A549 (cell line): ENCODE data around the gene WDR18. TPM values are rescaled to one million over a fixed set of nuclear protein-coding genes. Genes with fewer than 3 reads are reported as not detected.

Experiments used
- ATAC-seq, 2 experiments: fragments of 200-7000 bp in 1 of 2; fragments of >200 bp in 1 of 2; cut with Nextera tagmentation in 1 of 2; cut with Tn5 transposase in 1 of 2; 3 replicates each; pipeline versions ENCODE4 v1.8.0 to v1.9.1; 2018 to 2020; ENCODE audit warnings: mild to moderate bottlenecking in 1 of 2, moderate library complexity in 1 of 2
- CTCF ChIA-PET: fragments of 300-600 bp; sonication (Branson Sonifier 250); formaldehyde crosslinking; extraction: SDS; loops from one replicate; lab custom pipeline; 2021; ENCODE audit warnings: antibody characterized with exemption, inconsistent platforms; lab: Yijun Ruan, JAX
- POLR2A ChIA-PET: fragments of 350-600 bp; formaldehyde crosslinking; extraction: SDS; loops from one replicate; lab custom pipeline; 2021; ENCODE audit warnings: antibody characterized with exemption, inconsistent platforms; lab: Yijun Ruan, JAX
- DNase-seq, 2 experiments: peaks; one replicate each; pipeline versions ENCODE4 v3.0.0 to v3.0.0-alpha.2; 2011 to 2016; ENCODE audit warnings: low read depth in 1 of 2, low spot score in 1 of 2
- FAIRE-seq: peaks from 2 replicates; lab custom pipeline; 2011; peaks lifted over from hg19 to GRCh38; lab: Jason Lieb, UNC
- H3K27ac ChIP-seq, 2 experiments: fragments of >200 bp; sonication (Bioruptor Twin); formaldehyde crosslinking; 3 replicates each; pipeline ENCODE4 v1.5.1; 2016 to 2017
- H3K4me1 ChIP-seq: fragments of >200 bp; sonication (Bioruptor Twin); formaldehyde crosslinking; 3 replicates; pipeline ENCODE4 v1.6.1; 2016
- H3K4me2 ChIP-seq: fragments of >200 bp; sonication (Bioruptor Twin); formaldehyde crosslinking; 3 replicates; pipeline ENCODE4 v1.6.1; 2016
- H3K4me3 ChIP-seq: fragments of >200 bp; sonication (Bioruptor Twin); formaldehyde crosslinking; 3 replicates; pipeline ENCODE4 v1.5.1; 2016
- H3K9me3 ChIP-seq: fragments of >200 bp; sonication (Bioruptor Twin); formaldehyde crosslinking; 3 replicates; pipeline ENCODE4 v1.6.1; 2016
- CHD4 ChIP-seq: fragments of 200-600 bp; sonication (generic); IDR thresholded peaks from 2 replicates; pipeline ENCODE4 v1.6.1; 2016; ENCODE audit warnings: antibody characterized with exemption, mild to moderate bottlenecking, borderline replicate concordance
- EHF ChIP-seq: fragments of 250-450 bp; sonication (Bioruptor Pico); IDR thresholded peaks from 2 replicates; pipeline ENCODE4 v1.5.0; 2020; ENCODE audit warnings: mild to moderate bottlenecking
- ELK1 ChIP-seq: fragments of 150-350 bp; IDR thresholded peaks from 2 replicates; pipeline ENCODE4 v1.6.1; 2014; ENCODE audit warnings: low read depth, mild to moderate bottlenecking, low read length
- GATA3 ChIP-seq: IDR thresholded peaks from 2 replicates; pipeline ENCODE4 v1.6.1; 2012; ENCODE audit warnings: borderline replicate concordance
- HDAC2 ChIP-seq: fragments of 200-600 bp; sonication (generic); IDR thresholded peaks from 2 replicates; pipeline ENCODE4 v1.6.1; 2016
- HEYL ChIP-seq: fragments of 250-450 bp; sonication (Bioruptor Pico); IDR thresholded peaks from 2 replicates; pipeline ENCODE4 v1.8.0; 2021; ENCODE audit warnings: mild to moderate bottlenecking, moderate library complexity
- HOXA7 ChIP-seq: fragments of 250-450 bp; sonication (Bioruptor Pico); IDR thresholded peaks from 2 replicates; pipeline ENCODE4 v1.5.0; 2020; ENCODE audit warnings: mild to moderate bottlenecking, moderate library complexity
- JUNB ChIP-seq: fragments of >200 bp; sonication (Bioruptor Twin); formaldehyde crosslinking; IDR thresholded peaks from 2 replicates; pipeline ENCODE4 v1.6.1; 2016
- KDM1A ChIP-seq: fragments of 200-600 bp; sonication (generic); IDR thresholded peaks from 2 replicates; pipeline ENCODE4 v1.6.1; 2016; ENCODE audit warnings: low read depth, mild to moderate bottlenecking
- MYC ChIP-seq: IDR thresholded peaks from 2 replicates; pipeline ENCODE4 v1.6.1; 2012; ENCODE audit warnings: mild to moderate bottlenecking, inconsistent platforms, low read length, improper control_type of control experiment, borderline replicate concordance
- NFE2L2 ChIP-seq: fragments of 150-350 bp; conservative IDR thresholded peaks from 2 replicates; pipeline ENCODE4 v1.6.1; 2014; ENCODE audit warnings: low read length
- NPAS2 ChIP-seq: fragments of 250-450 bp; sonication (Bioruptor Pico); IDR thresholded peaks from 2 replicates; pipeline ENCODE4 v1.8.0; 2022; ENCODE audit warnings: mild to moderate bottlenecking, moderate library complexity, borderline replicate concordance
- POLR2A ChIP-seq: IDR thresholded peaks from 2 replicates; pipeline ENCODE4 v1.6.1; 2012; ENCODE audit warnings: mild to moderate bottlenecking, low read length
- POLR2AphosphoS2 ChIP-seq: conservative IDR thresholded peaks from 2 replicates; pipeline ENCODE4 v1.6.1; 2012; ENCODE audit warnings: low read length, improper control_type of control experiment, inconsistent platforms
- SMC3 ChIP-seq: fragments of >200 bp; sonication (Bioruptor Twin); formaldehyde crosslinking; IDR thresholded peaks from 3 replicates; pipeline ENCODE4 v1.6.1; 2018; ENCODE audit warnings: inconsistent platforms
- ZFP36 ChIP-seq: fragments of 450-650 bp; IDR thresholded peaks from 2 replicates; pipeline ENCODE4 v1.6.1; 2014; ENCODE audit warnings: borderline replicate concordance; ENCODE audit not compliant: partially characterized antibody
- ZSCAN20 ChIP-seq: fragments of 250-450 bp; sonication (Bioruptor Pico); IDR thresholded peaks from 2 replicates; pipeline ENCODE4 v1.8.0; 2022; ENCODE audit warnings: mild to moderate bottlenecking, moderate library complexity
- WGBS: methylation state at CpG from one replicate; pipeline ENCODE4 v1.1.6; 2017; ENCODE audit errors: missing lambda C conversion rate; 5-methylcytosine and 5-hydroxymethylcytosine counted together
- polyA plus RNA-seq, 4 experiments: library from polyadenylated mRNA; depleted of rRNA in 3 of 4; stranded (reverse); fragments of >200 nt; fragmentation: RNase III in 1 of 4; extraction: RNeasy Plus Mini Kit Qiagen cat#74134 plus additional on column Dnase treatment in 1 of 4; gene quantifications; 2 replicates in 3 of 4; 3 replicates in 1 of 4; pipeline ENCODE4 v1.2.3, GENCODE V29; 2011 to 2017
- TF ChIP-seq, protein P1 (sequence below): IDR thresholded peaks from 2 replicates; pipeline ENCODE4 v1.6.1; 2012
- TF ChIP-seq, protein P2 (sequence below): fragments of 450-650 bp; IDR thresholded peaks from 2 replicates; pipeline ENCODE4 v1.6.1; 2014; ENCODE audit warnings: antibody characterized with exemption
- TF ChIP-seq, protein P3 (sequence below): IDR thresholded peaks from 2 replicates; pipeline ENCODE4 v1.6.1; 2012; ENCODE audit warnings: low read depth, borderline replicate concordance

WDR18 gene
- polyA plus RNA-seq, 2 of the 4 experiments (the other 2 are of a cell fraction): 23.8 to 48.9 TPM

GRCh38 chr19:1040476-1041271 lies 56.5 kb downstream of the WDR18 start:
- peak overlapping the region; percentile 94 to 96 for H3K27ac ChIP-seq
- H3K4me1 ChIP-seq: peaks cover 19% of the 10 kb centered on the region
- 6% methylated on average over 24 of the region's 27 CpGs for WGBS
- ChIA-PET CTCF (interaction anchor here (0.5 to 3.0 kb wide), 8 partner anchors 10 to 75 kb away, joined by 3 to 12 read pairs (median 4); partner anchors contain the start of gene CNN2), POLR2A (interaction anchor here (1.0 to 2.3 kb wide), 4 partner anchors 12 to 228 kb away, joined by 3 to 7 read pairs (median 6); partner anchors contain the start of gene CNN2)
- ATAC-seq: peak; percentile 65 to 76
- TF ChIP-seq EHF (CRISPR knock-in tag) (no peak), ZSCAN20 (CRISPR knock-in tag) (no peak), GATA3 (no peak), HEYL (CRISPR knock-in tag) (no peak), HOXA7 (CRISPR knock-in tag) (no peak), ELK1 (no peak), NFE2L2 (no peak), NPAS2 (no peak), HDAC2 (no peak), KDM1A (peak; percentile 92), SMC3 (no peak), JUNB (no peak), MYC (no peak), POLR2AphosphoS2 (no peak), POLR2A (no peak)
- TF ChIP-seq, protein P1, sequence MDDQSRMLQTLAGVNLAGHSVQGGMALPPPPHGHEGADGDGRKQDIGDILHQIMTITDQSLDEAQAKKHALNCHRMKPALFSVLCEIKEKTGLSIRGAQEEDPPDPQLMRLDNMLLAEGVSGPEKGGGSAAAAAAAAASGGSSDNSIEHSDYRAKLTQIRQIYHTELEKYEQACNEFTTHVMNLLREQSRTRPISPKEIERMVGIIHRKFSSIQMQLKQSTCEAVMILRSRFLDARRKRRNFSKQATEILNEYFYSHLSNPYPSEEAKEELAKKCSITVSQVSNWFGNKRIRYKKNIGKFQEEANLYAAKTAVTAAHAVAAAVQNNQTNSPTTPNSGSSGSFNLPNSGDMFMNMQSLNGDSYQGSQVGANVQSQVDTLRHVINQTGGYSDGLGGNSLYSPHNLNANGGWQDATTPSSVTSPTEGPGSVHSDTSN: peak; percentile 98
- TF ChIP-seq, protein P2, sequence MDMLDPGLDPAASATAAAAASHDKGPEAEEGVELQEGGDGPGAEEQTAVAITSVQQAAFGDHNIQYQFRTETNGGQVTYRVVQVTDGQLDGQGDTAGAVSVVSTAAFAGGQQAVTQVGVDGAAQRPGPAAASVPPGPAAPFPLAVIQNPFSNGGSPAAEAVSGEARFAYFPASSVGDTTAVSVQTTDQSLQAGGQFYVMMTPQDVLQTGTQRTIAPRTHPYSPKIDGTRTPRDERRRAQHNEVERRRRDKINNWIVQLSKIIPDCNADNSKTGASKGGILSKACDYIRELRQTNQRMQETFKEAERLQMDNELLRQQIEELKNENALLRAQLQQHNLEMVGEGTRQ: no peak
- DNase-seq: peak; percentile 95
- H3K9me3 ChIP-seq: no peaks in the 10 kb centered on the region
- H3K4me3 ChIP-seq: peak overlapping the region; percentile 51
- FAIRE-seq: no peak
- H3K4me2 ChIP-seq: peak overlapping the region; percentile 96

- Histone ChIP-seq H3K4me3 (peak overlapping the region; percentile 51), H3K4me2 (peak overlapping the region; percentile 96), H3K9me3 (no peaks in the 10 kb centered on the region), H3K4me1 (peaks cover 19% of the 10 kb centered on the region), H3K27ac (peak overlapping the region; percentile 94 to 96)
- FAIRE-seq (no peak), ATAC-seq (peak in 1 of 2 experiments; percentile 4; a peak in 2 of 6 replicates), DNase-seq (no peak)
- POLR2A ChIA-PET: interaction anchor here (1.0 to 2.3 kb wide), 2 partner anchors 13 to 227 kb away, joined by 3 to 6 read pairs; no protein-coding TSS in a partner anchor
- WGBS: 10% methylated on average over 6 of the region's 26 CpGs
- TF ChIP-seq ZFP36 (peak; percentile 87), HDAC2 (peak; percentile 66), CHD4 (peak; percentile 93)
- TF ChIP-seq, protein P3, sequence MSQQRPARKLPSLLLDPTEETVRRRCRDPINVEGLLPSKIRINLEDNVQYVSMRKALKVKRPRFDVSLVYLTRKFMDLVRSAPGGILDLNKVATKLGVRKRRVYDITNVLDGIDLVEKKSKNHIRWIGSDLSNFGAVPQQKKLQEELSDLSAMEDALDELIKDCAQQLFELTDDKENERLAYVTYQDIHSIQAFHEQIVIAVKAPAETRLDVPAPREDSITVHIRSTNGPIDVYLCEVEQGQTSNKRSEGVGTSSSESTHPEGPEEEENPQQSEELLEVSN: no peak
- CTCF ChIA-PET: interaction anchor here (0.5 to 1.8 kb wide), 6 partner anchors 12 to 180 kb away, joined by 3 to 5 read pairs (median 4); partner anchors contain the start of gene CNN2
Measured at GRCh38 chr19:1041272-1041834, 57.2 kb downstream of the WDR18 start.
